HEK293 (cell line): ENCODE results near the gene MFAP5.
A peak's percentile ranks its signal among the peaks of the same experiment; 100 is the strongest.

ENCODE experiments used
- GLIS2 ChIP-seq: fragments of 450-650 bp; formaldehyde crosslinking; IDR thresholded peaks from 2 replicates; pipeline ENCODE4 v1.5.1; 2016; ENCODE audit warnings: missing biosample characterization, missing genetic modification characterization
- HOXD13 ChIP-seq: sonication (generic); formaldehyde crosslinking; IDR thresholded peaks from 2 replicates; pipeline ENCODE4 v1.8.0; 2022; ENCODE audit warnings: missing genetic modification reagents, borderline replicate concordance
- KLF7 ChIP-seq: fragments of 450-650 bp; formaldehyde crosslinking; IDR thresholded peaks from 2 replicates; pipeline ENCODE4 v1.5.1; 2016; ENCODE audit warnings: missing biosample characterization, missing genetic modification characterization, borderline replicate concordance
- MEIS1 ChIP-seq: sonication (generic); formaldehyde crosslinking; IDR thresholded peaks from 2 replicates; pipeline ENCODE4 v1.8.1; 2022; ENCODE audit warnings: missing genetic modification reagents, mild to moderate bottlenecking, borderline replicate concordance
- PRDM1 ChIP-seq: fragments of 450-650 bp; formaldehyde crosslinking; IDR thresholded peaks from 2 replicates; pipeline ENCODE4; 2016; ENCODE audit warnings: missing biosample characterization, missing genetic modification characterization
- WT1 ChIP-seq: fragments of 450-650 bp; formaldehyde crosslinking; IDR thresholded peaks from 2 replicates; pipeline ENCODE4 v1.5.1; 2016; ENCODE audit warnings: missing biosample characterization, missing genetic modification characterization
- YY1 ChIP-seq: fragments of 450-650 bp; formaldehyde crosslinking; IDR thresholded peaks from 2 replicates; pipeline ENCODE4 v1.5.1; 2018; ENCODE audit warnings: missing biosample characterization, missing genetic modification characterization
- ZNF10 ChIP-seq: fragments of 450-650 bp; formaldehyde crosslinking; IDR thresholded peaks from 2 replicates; pipeline ENCODE4 v1.5.1; 2017; ENCODE audit warnings: missing biosample characterization, missing genetic modification characterization
- ZNF184 ChIP-seq: fragments of 450-650 bp; IDR thresholded peaks from 2 replicates; pipeline ENCODE4 v1.5.1; 2018; ENCODE audit warnings: missing biosample characterization, mild to moderate bottlenecking, missing genetic modification characterization
- ZNF292 ChIP-seq: fragments of 450-650 bp; formaldehyde crosslinking; IDR thresholded peaks from 2 replicates; pipeline ENCODE4 v1.5.1; 2016; ENCODE audit warnings: low read depth, missing biosample characterization, missing genetic modification characterization, borderline replicate concordance
- ZNF394 ChIP-seq: fragments of 450-650 bp; formaldehyde crosslinking; IDR thresholded peaks from 2 replicates; pipeline ENCODE4 v1.5.1; 2016; ENCODE audit warnings: missing biosample characterization, missing genetic modification characterization, mild to moderate bottlenecking, moderate library complexity, borderline replicate concordance
- ZNF404 ChIP-seq: fragments of 450-650 bp; formaldehyde crosslinking; IDR thresholded peaks from 2 replicates; pipeline ENCODE4 v1.5.1; 2017; ENCODE audit warnings: missing biosample characterization, missing genetic modification characterization
- ZNF529 ChIP-seq: fragments of 450-650 bp; formaldehyde crosslinking; IDR thresholded peaks from 2 replicates; pipeline ENCODE4 v1.5.1; 2017; ENCODE audit warnings: missing genetic modification characterization, missing biosample characterization; ENCODE audit not compliant: insufficient replicate concordance
- ZNF596 ChIP-seq: fragments of 450-650 bp; IDR thresholded peaks from 2 replicates; pipeline ENCODE4 v1.5.0; 2018; ENCODE audit warnings: missing biosample characterization, mild to moderate bottlenecking, missing genetic modification characterization, moderate library complexity
- ZNF621 ChIP-seq: fragments of 450-650 bp; formaldehyde crosslinking; IDR thresholded peaks from 2 replicates; pipeline ENCODE4 v1.5.1; 2017; ENCODE audit warnings: missing biosample characterization, missing genetic modification characterization
- ZNF623 ChIP-seq: fragments of 450-650 bp; formaldehyde crosslinking; IDR thresholded peaks from 2 replicates; pipeline ENCODE4 v1.5.1; 2016; ENCODE audit warnings: missing biosample characterization, missing genetic modification characterization
- ZNF626 ChIP-seq: fragments of 450-650 bp; sonication (Bioruptor Pico); formaldehyde crosslinking; IDR thresholded peaks from 2 replicates; pipeline ENCODE4 v1.5.1; 2018; ENCODE audit warnings: missing biosample characterization, missing genetic modification characterization, inconsistent platforms
- ZNF658 ChIP-seq: fragments of 450-650 bp; formaldehyde crosslinking; IDR thresholded peaks from 2 replicates; pipeline ENCODE4; 2016; ENCODE audit warnings: missing biosample characterization, missing genetic modification characterization
- ZNF660 ChIP-seq: fragments of 450-650 bp; IDR thresholded peaks from 2 replicates; pipeline ENCODE4 v1.5.1; 2018; ENCODE audit warnings: missing biosample characterization, mild to moderate bottlenecking, missing genetic modification characterization
- ZNF792 ChIP-seq: fragments of 450-650 bp; formaldehyde crosslinking; IDR thresholded peaks from 2 replicates; pipeline ENCODE4 v1.5.1; 2016; ENCODE audit warnings: missing biosample characterization, missing genetic modification characterization
- ZNF830 ChIP-seq: fragments of 450-650 bp; IDR thresholded peaks from 2 replicates; pipeline ENCODE4 v1.5.0; 2018; ENCODE audit warnings: missing biosample characterization, missing genetic modification characterization, low read depth, mild to moderate bottlenecking, moderate library complexity
- ZNF843 ChIP-seq: fragments of 450-650 bp; formaldehyde crosslinking; IDR thresholded peaks from 2 replicates; pipeline ENCODE4 v1.5.1; 2016; ENCODE audit warnings: missing biosample characterization, missing genetic modification characterization
- TF ChIP-seq, protein P1 (sequence below): fragments of 450-650 bp; IDR thresholded peaks from 2 replicates; pipeline ENCODE4 v1.5.1; 2018; ENCODE audit warnings: missing biosample characterization, missing genetic modification characterization
- TF ChIP-seq, protein P2 (sequence below): fragments of 450-650 bp; formaldehyde crosslinking; IDR thresholded peaks from 2 replicates; pipeline ENCODE4 v1.5.1; 2016; ENCODE audit warnings: missing biosample characterization, missing genetic modification characterization
- TF ChIP-seq, protein P3 (sequence below): fragments of 450-650 bp; formaldehyde crosslinking; IDR thresholded peaks from 2 replicates; pipeline ENCODE4 v1.5.1; 2016; ENCODE audit warnings: missing biosample characterization, missing genetic modification characterization, borderline replicate concordance
- TF ChIP-seq, protein P4 (sequence below): fragments of 450-650 bp; formaldehyde crosslinking; IDR thresholded peaks from 2 replicates; pipeline ENCODE4 v1.5.1; 2017; ENCODE audit warnings: missing biosample characterization, missing genetic modification characterization
- TF ChIP-seq, protein P5 (sequence below): IDR thresholded peaks from 2 replicates; pipeline ENCODE4 v1.6.1; 2011; ENCODE audit warnings: mild to moderate bottlenecking, low read depth, low read length, borderline replicate concordance
- TF ChIP-seq, protein P6 (sequence below): fragments of 450-650 bp; formaldehyde crosslinking; IDR thresholded peaks from 2 replicates; pipeline ENCODE4 v1.5.1; 2016; ENCODE audit warnings: missing biosample characterization, missing genetic modification characterization
- TF ChIP-seq, protein P7 (sequence below): fragments of 450-650 bp; formaldehyde crosslinking; IDR thresholded peaks from 2 replicates; pipeline ENCODE4 v1.5.1; 2016; ENCODE audit warnings: missing biosample characterization, missing genetic modification characterization

The MFAP5 gene

DNA sequence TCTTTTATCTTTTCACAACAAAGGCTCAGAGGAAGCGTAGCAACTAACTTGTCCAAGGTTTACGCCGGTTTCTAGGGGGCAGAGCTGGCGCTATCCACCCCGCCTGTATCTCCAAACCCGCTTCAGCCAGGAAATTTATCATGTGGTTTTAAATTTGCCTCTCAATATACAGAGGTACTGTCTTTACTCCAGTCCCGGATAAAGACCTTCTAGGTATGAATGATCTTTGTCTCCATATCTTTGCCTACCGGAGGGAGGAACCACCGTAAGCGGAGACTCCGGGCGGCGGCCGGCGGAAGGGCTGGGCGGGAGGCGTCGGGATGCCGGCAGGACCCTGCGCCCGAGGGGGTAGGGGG is 34.5 kb upstream of the MFAP5 start (continued):
- TF ChIP-seq ZNF621 (tag by site-specific recombination) (no peak), WT1 (tag by site-specific recombination) (no peak), ZNF394 (tag by site-specific recombination) (no peak; the same call in 1 of the 2 replicates), PRDM1 (tag by site-specific recombination) (no peak), ZNF529 (tag by site-specific recombination) (no peak), ZNF843 (tag by site-specific recombination) (no peak), ZNF623 (tag by site-specific recombination) (no peak), MEIS1 (CRISPR knock-in tag) (no peak), ZNF792 (no peak), YY1 (tag by site-specific recombination) (no peak), KLF7 (tag by site-specific recombination) (no peak), ZNF626 (tag by site-specific recombination) (no peak), ZNF404 (tag by site-specific recombination) (no peak), ZNF658 (tag by site-specific recombination) (no peak), ZNF10 (tag by site-specific recombination) (no peak), GLIS2 (tag by site-specific recombination) (no peak), ZNF830 (tag by site-specific recombination) (no peak), ZNF292 (no peak), HOXD13 (CRISPR knock-in tag) (no peak), ZNF596 (tag by site-specific recombination) (no peak), ZNF660 (tag by site-specific recombination) (0 out of 2 replicates have a peak, but pooled peaks have one; percentile 13), ZNF184 (no peak)
- TF ChIP-seq, protein P1, sequence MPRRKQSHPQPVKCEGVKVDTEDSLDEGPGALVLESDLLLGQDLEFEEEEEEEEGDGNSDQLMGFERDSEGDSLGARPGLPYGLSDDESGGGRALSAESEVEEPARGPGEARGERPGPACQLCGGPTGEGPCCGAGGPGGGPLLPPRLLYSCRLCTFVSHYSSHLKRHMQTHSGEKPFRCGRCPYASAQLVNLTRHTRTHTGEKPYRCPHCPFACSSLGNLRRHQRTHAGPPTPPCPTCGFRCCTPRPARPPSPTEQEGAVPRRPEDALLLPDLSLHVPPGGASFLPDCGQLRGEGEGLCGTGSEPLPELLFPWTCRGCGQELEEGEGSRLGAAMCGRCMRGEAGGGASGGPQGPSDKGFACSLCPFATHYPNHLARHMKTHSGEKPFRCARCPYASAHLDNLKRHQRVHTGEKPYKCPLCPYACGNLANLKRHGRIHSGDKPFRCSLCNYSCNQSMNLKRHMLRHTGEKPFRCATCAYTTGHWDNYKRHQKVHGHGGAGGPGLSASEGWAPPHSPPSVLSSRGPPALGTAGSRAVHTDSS: no peak
- TF ChIP-seq, protein P2, sequence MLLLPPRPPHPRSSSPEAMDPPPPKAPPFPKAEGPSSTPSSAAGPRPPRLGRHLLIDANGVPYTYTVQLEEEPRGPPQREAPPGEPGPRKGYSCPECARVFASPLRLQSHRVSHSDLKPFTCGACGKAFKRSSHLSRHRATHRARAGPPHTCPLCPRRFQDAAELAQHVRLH (tag by site-specific recombination): no peak
- TF ChIP-seq, protein P3, sequence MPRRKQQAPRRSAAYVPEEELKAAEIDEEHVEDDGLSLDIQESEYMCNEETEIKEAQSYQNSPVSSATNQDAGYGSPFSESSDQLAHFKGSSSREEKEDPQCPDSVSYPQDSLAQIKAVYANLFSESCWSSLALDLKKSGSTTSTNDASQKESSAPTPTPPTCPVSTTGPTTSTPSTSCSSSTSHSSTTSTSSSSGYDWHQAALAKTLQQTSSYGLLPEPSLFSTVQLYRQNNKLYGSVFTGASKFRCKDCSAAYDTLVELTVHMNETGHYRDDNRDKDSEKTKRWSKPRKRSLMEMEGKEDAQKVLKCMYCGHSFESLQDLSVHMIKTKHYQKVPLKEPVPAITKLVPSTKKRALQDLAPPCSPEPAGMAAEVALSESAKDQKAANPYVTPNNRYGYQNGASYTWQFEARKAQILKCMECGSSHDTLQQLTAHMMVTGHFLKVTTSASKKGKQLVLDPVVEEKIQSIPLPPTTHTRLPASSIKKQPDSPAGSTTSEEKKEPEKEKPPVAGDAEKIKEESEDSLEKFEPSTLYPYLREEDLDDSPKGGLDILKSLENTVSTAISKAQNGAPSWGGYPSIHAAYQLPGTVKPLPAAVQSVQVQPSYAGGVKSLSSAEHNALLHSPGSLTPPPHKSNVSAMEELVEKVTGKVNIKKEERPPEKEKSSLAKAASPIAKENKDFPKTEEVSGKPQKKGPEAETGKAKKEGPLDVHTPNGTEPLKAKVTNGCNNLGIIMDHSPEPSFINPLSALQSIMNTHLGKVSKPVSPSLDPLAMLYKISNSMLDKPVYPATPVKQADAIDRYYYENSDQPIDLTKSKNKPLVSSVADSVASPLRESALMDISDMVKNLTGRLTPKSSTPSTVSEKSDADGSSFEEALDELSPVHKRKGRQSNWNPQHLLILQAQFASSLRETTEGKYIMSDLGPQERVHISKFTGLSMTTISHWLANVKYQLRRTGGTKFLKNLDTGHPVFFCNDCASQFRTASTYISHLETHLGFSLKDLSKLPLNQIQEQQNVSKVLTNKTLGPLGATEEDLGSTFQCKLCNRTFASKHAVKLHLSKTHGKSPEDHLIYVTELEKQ: no peak
- TF ChIP-seq, protein P4, sequence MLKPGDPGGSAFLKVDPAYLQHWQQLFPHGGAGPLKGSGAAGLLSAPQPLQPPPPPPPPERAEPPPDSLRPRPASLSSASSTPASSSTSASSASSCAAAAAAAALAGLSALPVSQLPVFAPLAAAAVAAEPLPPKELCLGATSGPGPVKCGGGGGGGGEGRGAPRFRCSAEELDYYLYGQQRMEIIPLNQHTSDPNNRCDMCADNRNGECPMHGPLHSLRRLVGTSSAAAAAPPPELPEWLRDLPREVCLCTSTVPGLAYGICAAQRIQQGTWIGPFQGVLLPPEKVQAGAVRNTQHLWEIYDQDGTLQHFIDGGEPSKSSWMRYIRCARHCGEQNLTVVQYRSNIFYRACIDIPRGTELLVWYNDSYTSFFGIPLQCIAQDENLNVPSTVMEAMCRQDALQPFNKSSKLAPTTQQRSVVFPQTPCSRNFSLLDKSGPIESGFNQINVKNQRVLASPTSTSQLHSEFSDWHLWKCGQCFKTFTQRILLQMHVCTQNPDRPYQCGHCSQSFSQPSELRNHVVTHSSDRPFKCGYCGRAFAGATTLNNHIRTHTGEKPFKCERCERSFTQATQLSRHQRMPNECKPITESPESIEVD (tag by site-specific recombination): no peak
- TF ChIP-seq, protein P5, sequence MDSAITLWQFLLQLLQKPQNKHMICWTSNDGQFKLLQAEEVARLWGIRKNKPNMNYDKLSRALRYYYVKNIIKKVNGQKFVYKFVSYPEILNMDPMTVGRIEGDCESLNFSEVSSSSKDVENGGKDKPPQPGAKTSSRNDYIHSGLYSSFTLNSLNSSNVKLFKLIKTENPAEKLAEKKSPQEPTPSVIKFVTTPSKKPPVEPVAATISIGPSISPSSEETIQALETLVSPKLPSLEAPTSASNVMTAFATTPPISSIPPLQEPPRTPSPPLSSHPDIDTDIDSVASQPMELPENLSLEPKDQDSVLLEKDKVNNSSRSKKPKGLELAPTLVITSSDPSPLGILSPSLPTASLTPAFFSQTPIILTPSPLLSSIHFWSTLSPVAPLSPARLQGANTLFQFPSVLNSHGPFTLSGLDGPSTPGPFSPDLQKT: no peak
- TF ChIP-seq, protein P6, sequence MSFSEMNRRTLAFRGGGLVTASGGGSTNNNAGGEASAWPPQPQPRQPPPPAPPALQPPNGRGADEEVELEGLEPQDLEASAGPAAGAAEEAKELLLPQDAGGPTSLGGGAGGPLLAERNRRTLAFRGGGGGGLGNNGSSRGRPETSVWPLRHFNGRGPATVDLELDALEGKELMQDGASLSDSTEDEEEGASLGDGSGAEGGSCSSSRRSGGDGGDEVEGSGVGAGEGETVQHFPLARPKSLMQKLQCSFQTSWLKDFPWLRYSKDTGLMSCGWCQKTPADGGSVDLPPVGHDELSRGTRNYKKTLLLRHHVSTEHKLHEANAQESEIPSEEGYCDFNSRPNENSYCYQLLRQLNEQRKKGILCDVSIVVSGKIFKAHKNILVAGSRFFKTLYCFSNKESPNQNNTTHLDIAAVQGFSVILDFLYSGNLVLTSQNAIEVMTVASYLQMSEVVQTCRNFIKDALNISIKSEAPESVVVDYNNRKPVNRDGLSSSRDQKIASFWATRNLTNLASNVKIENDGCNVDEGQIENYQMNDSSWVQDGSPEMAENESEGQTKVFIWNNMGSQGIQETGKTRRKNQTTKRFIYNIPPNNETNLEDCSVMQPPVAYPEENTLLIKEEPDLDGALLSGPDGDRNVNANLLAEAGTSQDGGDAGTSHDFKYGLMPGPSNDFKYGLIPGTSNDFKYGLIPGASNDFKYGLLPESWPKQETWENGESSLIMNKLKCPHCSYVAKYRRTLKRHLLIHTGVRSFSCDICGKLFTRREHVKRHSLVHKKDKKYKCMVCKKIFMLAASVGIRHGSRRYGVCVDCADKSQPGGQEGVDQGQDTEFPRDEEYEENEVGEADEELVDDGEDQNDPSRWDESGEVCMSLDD: no peak
- TF ChIP-seq, protein P7, sequence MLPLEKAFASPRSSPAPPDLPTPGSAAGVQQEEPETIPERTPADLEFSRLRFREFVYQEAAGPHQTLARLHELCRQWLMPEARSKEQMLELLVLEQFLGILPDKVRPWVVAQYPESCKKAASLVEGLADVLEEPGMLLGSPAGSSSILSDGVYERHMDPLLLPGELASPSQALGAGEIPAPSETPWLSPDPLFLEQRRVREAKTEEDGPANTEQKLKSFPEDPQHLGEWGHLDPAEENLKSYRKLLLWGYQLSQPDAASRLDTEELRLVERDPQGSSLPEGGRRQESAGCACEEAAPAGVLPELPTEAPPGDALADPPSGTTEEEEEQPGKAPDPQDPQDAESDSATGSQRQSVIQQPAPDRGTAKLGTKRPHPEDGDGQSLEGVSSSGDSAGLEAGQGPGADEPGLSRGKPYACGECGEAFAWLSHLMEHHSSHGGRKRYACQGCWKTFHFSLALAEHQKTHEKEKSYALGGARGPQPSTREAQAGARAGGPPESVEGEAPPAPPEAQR: no peak
